Measurements from ENCODE around the gene HLA-DRB5.
"Not testable (repeated sequence)": the region's sequence is repeated elsewhere in the genome, so short reads cannot be mapped to it uniquely, and the experiment has no call there.

The HLA-DRB5 gene

DNA sequence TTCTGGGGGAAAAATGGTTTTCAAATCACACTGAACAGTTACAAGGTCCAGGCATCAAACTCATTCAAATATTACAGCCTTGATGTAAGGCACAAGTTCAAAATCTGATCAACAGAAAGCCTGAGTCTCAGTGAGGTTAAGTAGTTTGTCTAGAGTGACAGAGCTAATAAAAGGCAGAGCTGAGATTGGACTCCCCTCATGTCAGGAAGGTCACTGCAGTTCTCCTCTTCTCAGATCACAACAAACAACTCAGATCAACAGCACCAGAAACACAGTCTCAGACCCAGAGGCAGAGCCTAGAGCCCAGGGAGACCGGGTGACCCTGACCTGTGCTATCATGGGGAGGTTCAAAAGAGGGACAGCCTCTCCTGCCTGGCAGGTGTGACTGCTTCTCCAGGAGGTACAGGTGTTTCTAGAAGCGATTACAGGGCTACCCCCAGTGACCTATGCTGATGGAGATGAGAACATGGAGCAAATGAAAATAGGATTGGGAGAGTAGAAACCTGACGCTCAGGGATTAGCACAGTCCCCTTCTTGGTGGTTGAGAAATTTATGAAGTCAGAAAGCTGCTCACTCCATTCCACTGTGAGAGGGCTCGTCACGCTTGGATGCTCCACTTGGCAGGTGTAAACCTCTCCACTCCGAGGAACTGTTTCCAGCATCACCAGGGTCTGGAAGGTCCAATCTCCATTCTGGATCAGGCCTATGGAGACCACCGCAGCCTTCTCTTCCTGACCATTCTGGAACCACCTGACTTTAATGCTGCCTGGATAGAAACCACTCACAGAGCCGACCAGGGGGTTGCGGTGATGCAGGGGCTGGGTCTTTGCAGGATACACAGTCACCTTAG is 24.3 kb upstream of the HLA-DRB5 start:
- Histone ChIP-seq H3K4me1 (ENCODE audit: control insufficient read depth, insufficient read depth, low read length) (no peaks in the 10 kb centered on the region), H3K4me3 (ENCODE audit: low read length) (no peak overlapping the region), H3K36me3 (ENCODE audit: control insufficient read depth, insufficient read depth, low read length, severe bottlenecking) (no peaks in the 10 kb centered on the region), H3K27me3 (replicated peaks; ENCODE audit: control insufficient read depth, insufficient read depth, low read length) (peaks cover 6% of the 10 kb centered on the region), H3K9me3 (ENCODE audit: control insufficient read depth, low read length) (no peaks in the 10 kb centered on the region), H3K9ac (ENCODE audit: low read length) (no peak overlapping the region)
- no peak for DNase-seq (ENCODE audit: low read depth)

DNA sequence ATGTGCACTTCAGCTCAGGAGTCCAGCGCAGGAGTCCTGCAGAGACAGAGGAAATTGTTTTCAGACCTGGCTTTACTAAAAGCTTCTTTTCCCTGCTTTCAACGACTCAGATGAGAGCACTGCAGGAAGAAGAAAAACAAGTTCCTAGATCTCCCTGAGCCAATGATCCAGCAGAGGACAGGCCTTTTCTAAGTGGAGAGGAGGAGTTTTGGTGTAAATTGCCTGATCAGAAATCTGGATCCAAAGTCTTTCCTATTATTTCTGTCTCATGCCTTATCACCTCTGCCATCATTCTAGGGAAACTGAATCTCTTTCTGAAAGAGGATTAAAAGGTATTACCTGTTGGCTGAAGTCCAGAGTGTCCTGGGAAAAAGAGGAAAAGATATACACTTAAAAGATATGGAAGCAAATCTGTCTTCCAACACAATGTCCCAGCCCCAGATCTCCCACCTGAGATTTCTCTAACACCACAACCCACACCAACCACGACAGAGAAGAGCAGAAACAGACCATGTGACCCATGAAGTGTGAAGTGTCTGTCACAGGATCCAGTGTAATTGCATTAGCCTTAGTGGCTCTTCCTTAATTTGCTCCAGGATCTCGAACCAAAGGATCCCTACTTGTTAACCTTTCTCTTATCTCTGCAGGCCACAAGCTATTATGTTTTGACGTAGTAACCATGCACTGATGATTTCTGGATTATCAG is 23.1 kb upstream of the HLA-DRB5 start:
- Histone ChIP-seq H3K27me3 (replicated peaks; ENCODE audit: control insufficient read depth, insufficient read depth, low read length) (no peaks in the 10 kb centered on the region), H3K9ac (ENCODE audit: low read length) (no peak overlapping the region), H3K36me3 (ENCODE audit: control insufficient read depth, insufficient read depth, low read length, severe bottlenecking) (no peaks in the 10 kb centered on the region), H3K9me3 (ENCODE audit: control insufficient read depth, low read length) (no peaks in the 10 kb centered on the region), H3K4me3 (ENCODE audit: low read length) (no peak overlapping the region), H3K4me1 (ENCODE audit: control insufficient read depth, insufficient read depth, low read length) (no peaks in the 10 kb centered on the region)
- no peak for DNase-seq (ENCODE audit: low read depth)

DNA sequence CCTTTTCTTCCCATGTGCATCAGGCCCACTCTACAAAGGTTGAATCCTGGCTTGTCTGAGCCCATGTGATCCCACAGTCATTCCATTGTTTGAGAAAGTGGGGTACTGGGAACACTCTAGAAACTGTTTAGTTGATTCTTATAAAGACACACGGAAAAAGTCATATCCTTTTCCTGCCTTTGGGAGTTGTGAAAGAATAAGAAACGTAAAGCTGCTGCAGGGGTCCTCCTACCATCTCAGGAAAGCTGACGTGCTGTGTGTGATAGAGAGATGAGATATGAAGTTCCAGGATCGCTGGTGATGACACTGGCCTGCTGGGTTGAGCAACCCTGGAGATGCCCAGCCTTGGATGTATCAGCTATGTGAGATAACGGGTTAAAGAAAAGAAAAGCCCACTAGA is 21.3 kb upstream of the HLA-DRB5 start:
- H3K4me1 ChIP-seq (ENCODE audit: control insufficient read depth, insufficient read depth, low read length): no peaks in the 10 kb centered on the region
- no peak overlapping the region for H3K9ac ChIP-seq (ENCODE audit: low read length)
- H3K4me3 ChIP-seq (ENCODE audit: low read length): no peak overlapping the region
- DNase-seq (ENCODE audit: low read depth): no peak
- H3K27me3 ChIP-seq (replicated peaks; ENCODE audit: control insufficient read depth, insufficient read depth, low read length): no peaks in the 10 kb centered on the region
- H3K9me3 ChIP-seq (ENCODE audit: control insufficient read depth, low read length): no peaks in the 10 kb centered on the region
- no peaks in the 10 kb centered on the region for H3K36me3 ChIP-seq (ENCODE audit: control insufficient read depth, insufficient read depth, low read length, severe bottlenecking)

DNA sequence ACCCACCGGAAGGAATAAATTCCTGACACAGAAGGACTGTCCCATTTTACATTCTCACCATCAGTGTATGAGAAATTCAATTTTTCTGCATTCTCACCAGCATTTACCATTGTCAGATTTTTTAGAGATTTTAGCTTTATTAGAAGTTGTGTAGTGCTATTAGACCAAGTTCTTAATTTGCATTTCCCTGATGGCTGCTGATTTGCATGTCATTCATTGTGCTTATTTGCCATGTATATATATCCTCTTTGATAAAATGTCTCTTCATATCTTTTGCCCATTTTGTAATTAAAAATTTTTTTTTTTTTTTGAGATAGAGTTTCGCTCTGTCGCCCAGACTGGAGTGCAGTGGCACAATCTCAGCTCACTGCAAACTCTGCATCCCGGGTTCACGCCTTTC is 9.8 kb upstream of the HLA-DRB5 start:
- peaks cover 7% of the 10 kb centered on the region for H3K9me3 ChIP-seq (ENCODE audit: control insufficient read depth, low read length)
- H3K36me3 ChIP-seq (ENCODE audit: control insufficient read depth, insufficient read depth, low read length, severe bottlenecking): no peaks in the 10 kb centered on the region
- no peaks in the 10 kb centered on the region for H3K27me3 ChIP-seq (replicated peaks; ENCODE audit: control insufficient read depth, insufficient read depth, low read length)
- DNase-seq (ENCODE audit: low read depth): no peak
- no peak overlapping the region for H3K4me3 ChIP-seq (ENCODE audit: low read length)
- H3K9ac ChIP-seq (ENCODE audit: low read length): no peak overlapping the region
- no peaks in the 10 kb centered on the region for H3K4me1 ChIP-seq (ENCODE audit: control insufficient read depth, insufficient read depth, low read length)

DNA sequence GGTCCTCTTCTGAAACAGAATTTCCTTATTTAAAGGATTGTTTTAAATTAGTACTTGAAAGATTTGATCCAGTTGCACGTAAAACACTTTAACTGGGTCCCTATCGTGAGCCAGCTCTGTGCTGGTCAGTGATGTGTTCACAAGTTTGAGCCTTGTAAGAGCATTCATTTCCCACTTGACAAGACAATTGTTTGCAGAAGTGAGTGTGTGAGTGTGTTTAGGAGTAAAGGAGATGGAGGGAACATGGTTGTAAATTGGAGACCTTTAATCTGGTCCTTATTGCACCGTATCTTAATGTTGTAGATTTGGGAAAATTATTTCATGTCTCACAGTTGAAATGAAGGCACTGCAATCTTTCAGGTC is 325 bp upstream of the HLA-DRB5 start:
- H3K9me3 ChIP-seq (ENCODE audit: control insufficient read depth, low read length); H3K4me3 ChIP-seq (ENCODE audit: low read length); H3K4me1 ChIP-seq (ENCODE audit: control insufficient read depth, insufficient read depth, low read length); H3K27me3 ChIP-seq (replicated peaks; ENCODE audit: control insufficient read depth, insufficient read depth, low read length); H3K9ac ChIP-seq (ENCODE audit: low read length); H3K36me3 ChIP-seq (ENCODE audit: control insufficient read depth, insufficient read depth, low read length, severe bottlenecking); DNase-seq (ENCODE audit: low read depth): not testable (repeated sequence)

DNA sequence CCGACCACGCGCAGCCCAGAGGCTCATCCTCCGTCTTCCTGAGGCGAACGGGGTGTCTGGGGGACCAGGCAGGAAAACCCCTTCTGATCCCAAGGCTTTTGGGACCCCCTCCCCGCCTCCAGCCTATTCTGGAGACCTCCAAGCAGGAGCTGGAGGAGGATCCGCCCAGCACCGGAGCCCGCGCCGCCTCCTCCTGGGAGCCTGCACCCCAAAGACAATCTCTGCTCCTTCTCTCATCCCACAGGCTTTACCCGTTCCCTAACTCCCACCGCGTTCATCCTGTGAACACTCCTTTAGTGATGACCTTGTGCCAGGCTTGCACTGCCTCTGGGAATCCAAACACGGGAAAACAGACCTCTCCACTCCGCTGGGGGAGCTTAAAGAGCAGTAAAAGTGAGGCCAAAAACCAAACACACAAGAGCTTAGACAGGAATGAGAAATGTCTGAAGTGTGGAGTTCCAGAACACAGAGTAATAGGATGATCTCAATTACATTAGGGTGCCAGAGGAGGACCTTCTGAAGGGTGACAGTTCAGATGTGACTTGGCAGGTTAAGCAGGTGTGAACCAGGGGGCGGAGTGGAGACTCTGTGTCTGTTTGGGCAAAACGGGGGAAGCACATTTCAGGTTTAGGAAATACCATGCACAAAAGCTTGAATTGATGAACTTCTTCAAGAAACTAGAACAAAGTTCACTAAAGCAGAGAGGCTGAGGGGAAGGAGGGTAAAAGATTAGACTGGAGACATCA is 7.6 kb downstream of the HLA-DRB5 start:
- H3K9ac ChIP-seq (ENCODE audit: low read length): no peak overlapping the region
- H3K36me3 ChIP-seq (ENCODE audit: control insufficient read depth, insufficient read depth, low read length, severe bottlenecking): no peaks in the 10 kb centered on the region
- DNase-seq (ENCODE audit: low read depth): no peak
- no peaks in the 10 kb centered on the region for H3K9me3 ChIP-seq (ENCODE audit: control insufficient read depth, low read length)
- H3K27me3 ChIP-seq (replicated peaks; ENCODE audit: control insufficient read depth, insufficient read depth, low read length): no peaks in the 10 kb centered on the region
- H3K4me1 ChIP-seq (ENCODE audit: control insufficient read depth, insufficient read depth, low read length): no peaks in the 10 kb centered on the region
- H3K4me3 ChIP-seq (ENCODE audit: low read length): peak overlapping the region; percentile 73

DNA sequence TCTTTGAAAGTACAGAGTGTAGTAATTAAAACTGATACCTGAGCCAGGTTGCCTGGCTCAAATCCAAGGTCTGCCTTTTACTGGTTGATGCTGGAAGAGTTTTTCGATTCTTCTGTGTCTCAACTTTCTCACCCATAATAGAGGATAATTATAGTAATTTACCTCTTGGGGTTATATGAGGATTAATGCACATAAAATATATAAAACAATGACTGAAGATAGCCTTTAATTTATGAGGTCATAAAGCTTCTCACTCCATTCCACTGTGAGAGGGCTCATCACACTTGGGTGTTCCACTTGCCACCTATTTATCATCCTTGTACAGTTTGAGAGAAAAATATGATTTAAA is 10.2 kb downstream of the HLA-DRB5 start:
- DNase-seq (ENCODE audit: low read depth): no peak

DNA sequence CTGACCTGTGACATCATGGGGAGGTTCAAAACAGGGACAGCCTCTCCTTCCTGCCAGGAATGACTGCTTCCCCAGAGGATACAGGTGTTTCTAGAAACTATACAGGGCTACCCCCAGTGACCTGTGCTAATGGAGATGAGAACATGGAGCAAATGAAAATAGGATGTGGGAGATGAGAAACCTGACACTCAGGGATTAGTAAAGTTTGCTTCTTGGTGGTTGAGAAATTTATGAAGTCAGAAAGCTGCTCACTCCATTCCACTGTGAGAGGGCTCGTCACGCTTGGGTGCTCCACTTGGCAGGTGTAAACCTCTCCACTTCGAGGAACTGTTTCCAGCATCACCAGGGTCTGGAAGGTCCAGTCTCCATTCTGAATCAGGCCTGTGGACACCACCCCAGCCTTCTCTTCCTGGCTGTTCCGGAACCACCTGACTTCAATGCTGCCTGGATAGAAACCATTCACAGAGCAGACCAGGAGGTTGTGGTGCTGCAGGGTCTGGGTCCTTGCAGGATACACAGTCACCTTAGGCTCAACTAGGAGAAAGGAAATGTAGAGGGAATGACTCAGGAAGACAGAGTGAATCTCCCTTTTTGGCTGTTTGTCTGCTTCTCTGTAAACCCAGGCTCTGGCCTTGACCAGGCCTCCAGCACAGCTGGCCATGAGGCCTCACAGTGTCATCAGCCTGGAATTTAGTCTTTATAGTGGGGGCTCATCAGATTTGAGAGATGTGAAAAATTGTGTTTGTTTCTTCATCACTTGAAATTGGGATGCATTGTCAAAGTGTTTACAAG is 10.8 kb downstream of the HLA-DRB5 start:
- Histone ChIP-seq H3K9ac (ENCODE audit: low read length) (no peak overlapping the region), H3K4me1 (ENCODE audit: control insufficient read depth, insufficient read depth, low read length) (no peaks in the 10 kb centered on the region), H3K27me3 (replicated peaks; ENCODE audit: control insufficient read depth, insufficient read depth, low read length) (no peaks in the 10 kb centered on the region), H3K9me3 (ENCODE audit: control insufficient read depth, low read length) (no peaks in the 10 kb centered on the region), H3K36me3 (ENCODE audit: control insufficient read depth, insufficient read depth, low read length, severe bottlenecking) (no peaks in the 10 kb centered on the region), H3K4me3 (ENCODE audit: low read length) (no peak overlapping the region)
- DNase-seq (ENCODE audit: low read depth): no peak

More for the DNA sequence above, 10.2 kb downstream of the HLA-DRB5 start:
- Histone ChIP-seq H3K36me3 (ENCODE audit: control insufficient read depth, insufficient read depth, low read length, severe bottlenecking) (no peaks in the 10 kb centered on the region), H3K9me3 (ENCODE audit: control insufficient read depth, low read length) (no peaks in the 10 kb centered on the region), H3K9ac (ENCODE audit: low read length) (no peak overlapping the region), H3K4me1 (ENCODE audit: control insufficient read depth, insufficient read depth, low read length) (no peaks in the 10 kb centered on the region), H3K27me3 (replicated peaks; ENCODE audit: control insufficient read depth, insufficient read depth, low read length) (no peaks in the 10 kb centered on the region), H3K4me3 (ENCODE audit: low read length) (no peak overlapping the region)

DNA sequence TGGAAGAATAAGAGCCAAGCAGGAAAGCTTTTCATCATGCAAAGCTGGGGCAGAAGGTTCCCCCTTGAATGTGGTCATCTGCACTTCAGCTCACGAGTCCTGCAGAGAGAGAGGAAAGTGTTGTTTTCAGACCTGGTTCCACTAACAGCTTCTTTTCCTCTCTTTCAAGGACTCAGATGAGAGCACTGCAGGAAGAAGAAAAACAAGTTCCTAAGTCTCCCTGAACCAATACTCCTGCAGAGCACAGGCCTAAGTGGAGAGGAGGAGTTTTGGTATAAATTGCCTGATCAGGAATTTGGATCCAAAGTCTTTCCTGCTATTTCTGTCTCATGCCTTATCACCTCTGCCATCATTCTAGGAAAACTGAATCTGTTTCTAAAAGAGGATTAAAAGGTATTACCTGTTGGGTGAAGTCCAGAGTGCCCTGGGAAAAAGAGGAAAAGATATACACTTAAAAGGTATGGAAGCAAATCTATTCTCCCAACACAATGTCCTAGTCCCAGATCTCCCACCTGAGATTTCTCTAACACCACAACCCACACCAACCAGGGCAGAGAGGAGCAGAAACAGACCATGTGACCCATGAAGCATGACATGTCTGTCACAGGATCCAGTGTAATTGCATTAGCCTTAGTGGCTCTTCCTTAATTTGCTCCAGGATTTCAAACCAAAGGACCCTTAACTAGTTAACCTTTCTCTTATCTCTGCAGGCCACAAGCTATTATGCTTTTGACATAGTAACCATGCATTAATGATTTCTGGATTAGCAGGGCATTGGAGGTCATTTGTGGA is 12.2 kb downstream of the HLA-DRB5 start:
- Histone ChIP-seq H3K9me3 (ENCODE audit: control insufficient read depth, low read length) (no peaks in the 10 kb centered on the region), H3K27me3 (replicated peaks; ENCODE audit: control insufficient read depth, insufficient read depth, low read length) (no peaks in the 10 kb centered on the region), H3K36me3 (ENCODE audit: control insufficient read depth, insufficient read depth, low read length, severe bottlenecking) (no peaks in the 10 kb centered on the region), H3K4me3 (ENCODE audit: low read length) (no peak overlapping the region), H3K4me1 (ENCODE audit: control insufficient read depth, insufficient read depth, low read length) (no peaks in the 10 kb centered on the region), H3K9ac (ENCODE audit: low read length) (no peak overlapping the region)
- DNase-seq (ENCODE audit: low read depth): no peak

DNA sequence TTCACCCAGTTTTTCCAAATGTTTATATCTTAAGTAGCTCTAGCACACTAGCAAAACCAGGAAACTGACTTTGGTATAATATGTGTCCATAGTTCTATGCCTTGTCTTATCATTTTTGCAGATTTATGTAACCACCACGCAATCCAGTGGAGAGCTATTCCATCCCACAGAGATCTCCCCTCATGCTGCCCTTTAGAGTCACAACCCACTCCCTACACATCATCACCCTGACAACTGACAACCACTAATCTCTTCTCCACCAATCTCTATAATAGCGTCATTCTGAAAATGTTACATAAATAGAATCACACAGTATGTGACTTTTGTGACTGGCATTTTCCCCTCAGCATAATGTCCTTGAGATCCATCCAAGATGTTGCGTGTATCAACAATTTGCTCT is 29.1 kb downstream of the HLA-DRB5 start:
- DNase-seq (ENCODE audit: low read depth): no peak
- no peaks in the 10 kb centered on the region for H3K9me3 ChIP-seq (ENCODE audit: control insufficient read depth, low read length)
- H3K9ac ChIP-seq (ENCODE audit: low read length): no peak overlapping the region
- no peak overlapping the region for H3K4me3 ChIP-seq (ENCODE audit: low read length)
- no peaks in the 10 kb centered on the region for H3K4me1 ChIP-seq (ENCODE audit: control insufficient read depth, insufficient read depth, low read length)
- no peaks in the 10 kb centered on the region for H3K27me3 ChIP-seq (replicated peaks; ENCODE audit: control insufficient read depth, insufficient read depth, low read length)
- H3K36me3 ChIP-seq (ENCODE audit: control insufficient read depth, insufficient read depth, low read length, severe bottlenecking): no peaks in the 10 kb centered on the region

Measured in adipocyte (in vitro differentiated cells).